Keratinocyte (primary cell): ENCODE results near the gene EIF3I.

Experiments used
- CTCF ChIP-seq, 3 experiments: IDR thresholded peaks in 1 of 3; conservative IDR thresholded peaks in 1 of 3; optimal IDR thresholded peaks in 1 of 3; 2 replicates in 2 of 3; 3 replicates in 1 of 3; pipeline versions ENCODE3 to v1.5.1; 2011; ENCODE audit warnings: low read length in 3 of 3, mild to moderate bottlenecking in 3 of 3, moderate library complexity in 2 of 3, control low read depth in 1 of 3, inconsistent platforms in 1 of 3; ENCODE audit not compliant: insufficient read depth in 2 of 3; ENCODE audit errors: extremely low read depth in 1 of 3
- EZH2 ChIP-seq: IDR thresholded peaks from one replicate; pipeline ENCODE4 v1.6.1; 2012; ENCODE audit warnings: inconsistent platforms, mild to moderate bottlenecking, low read length, moderate library complexity

- TF ChIP-seq EZH2 (no peak), CTCF (optimal IDR thresholded peaks at IDR 0.05 in 1 of 3, IDR thresholded peaks at IDR 0.05 in 1 of 3, conservative IDR thresholded peaks at IDR 0.05 in 1 of 3; ENCODE audit: extremely low read depth in 1 of 3, insufficient read depth in 2 of 3, low read length in 3 of 3) (no peak)
Observed at GRCh38 chr1:32274646-32275340, 52.6 kb downstream of the EIF3I start.
